SK-N-SH (cell line): ENCODE results near the gene IFT172. TPM values are rescaled to one million over a fixed set of nuclear protein-coding genes. Genes with fewer than 3 reads are reported as not detected.
A peak's percentile ranks its signal among the peaks of the same experiment; 100 is the strongest.

Source experiments
- CTCF ChIA-PET: fragments of 300-600, 350-600 bp; formaldehyde crosslinking; extraction: SDS; loops from one replicate; lab custom pipeline; 2021; lab: Yijun Ruan, JAX
- POLR2A ChIA-PET: fragments of 350-600 bp; sonication (Branson Sonifier 250); formaldehyde crosslinking; extraction: SDS; loops from one replicate; lab custom pipeline; 2020; ENCODE audit warnings: antibody characterized with exemption, inconsistent platforms; lab: Yijun Ruan, JAX
- DNase-seq: peaks from one replicate; pipeline ENCODE4 v3.0.0; 2012
- H2AFZ ChIP-seq: fragments of 200-600 bp; sonication (generic); 2 replicates; pipeline ENCODE4 v1.8.1; 2016; ENCODE audit warnings: antibody characterized with exemption, mild to moderate bottlenecking, low read depth
- H3F3A ChIP-seq: fragments of 200-600 bp; sonication (generic); replicated peaks from 2 replicates; pipeline ENCODE3; 2016; ENCODE audit warnings: antibody characterized with exemption, mild to moderate bottlenecking; ENCODE audit not compliant: insufficient read depth
- H3K27ac ChIP-seq, 2 experiments: fragments of 200-500 bp in 1 of 2; fragments of 200-600 bp in 1 of 2; sonication (Bioruptor generic) in 1 of 2; sonication (generic), shearing (Covaris generic) in 1 of 2; 2 replicates each; pipeline versions ENCODE4 v1.5.1 to v1.6.1; 2014 to 2016; ENCODE audit warnings: low read depth in 2 of 2, inconsistent platforms in 1 of 2, low read length in 1 of 2, mild to moderate bottlenecking in 1 of 2, mixed read lengths in 1 of 2
- H3K27me3 ChIP-seq: fragments of 200-600 bp; sonication (generic), shearing (Covaris generic); 2 replicates; pipeline ENCODE4 v1.6.1; 2016; ENCODE audit warnings: mixed run types; ENCODE audit not compliant: insufficient read depth
- H3K36me3 ChIP-seq, 2 experiments: fragments of 200-500 bp in 1 of 2; fragments of 200-600 bp in 1 of 2; sonication (Bioruptor generic) in 1 of 2; sonication (generic) in 1 of 2; replicated peaks in 1 of 2; 2 replicates each; pipeline versions ENCODE3 to v1.5.1; 2014 to 2016; ENCODE audit warnings: low read length in 1 of 2, mild to moderate bottlenecking in 1 of 2; ENCODE audit not compliant: insufficient read depth in 2 of 2, control insufficient read depth in 1 of 2
- H3K4me1 ChIP-seq, 2 experiments: fragments of 200-500 bp in 1 of 2; fragments of 200-600 bp in 1 of 2; sonication (Bioruptor generic) in 1 of 2; sonication (generic), shearing (Covaris generic) in 1 of 2; 2 replicates each; pipeline versions ENCODE4 v1.5.1 to v1.6.1; 2014 to 2016; ENCODE audit warnings: low read depth in 1 of 2, low read length in 1 of 2, mixed run types in 1 of 2; ENCODE audit not compliant: insufficient read depth in 2 of 2, control insufficient read depth in 1 of 2
- H3K4me2 ChIP-seq: fragments of 200-600 bp; sonication (generic), shearing (Covaris generic); 2 replicates; pipeline ENCODE4 v1.6.1; 2017; ENCODE audit warnings: mixed run types
- H3K4me3 ChIP-seq, 2 experiments: fragments of 200-500 bp in 1 of 2; fragments of 200-600 bp in 1 of 2; sonication (Bioruptor generic) in 1 of 2; sonication (generic), shearing (Covaris generic) in 1 of 2; 2 replicates each; pipeline versions ENCODE4 v1.5.1 to v1.8.1; 2014 to 2016; ENCODE audit warnings: low read depth in 2 of 2, inconsistent platforms in 1 of 2, low read length in 1 of 2, mild to moderate bottlenecking in 1 of 2, mixed read lengths in 1 of 2, moderate library complexity in 1 of 2
- H3K79me2 ChIP-seq: fragments of 200-600 bp; sonication (generic); 2 replicates; pipeline ENCODE4 v1.8.1; 2017; ENCODE audit warnings: mild to moderate bottlenecking; ENCODE audit not compliant: insufficient read depth
- H3K9ac ChIP-seq: fragments of 200-600 bp; sonication (generic); 2 replicates; pipeline ENCODE4 v1.6.1; 2017; ENCODE audit warnings: mixed run types
- H3K9me2 ChIP-seq: fragments of 200-600 bp; sonication (generic); 2 replicates; pipeline ENCODE4 v1.6.1; 2017; ENCODE audit warnings: mixed run types
- H3K9me3 ChIP-seq: fragments of 200-600 bp; sonication (generic); 2 replicates; pipeline ENCODE4 v1.6.1; 2017; ENCODE audit warnings: mixed run types, mild to moderate bottlenecking, moderate library complexity
- H4K20me1 ChIP-seq: fragments of 200-600 bp; sonication (generic); 2 replicates; pipeline ENCODE4 v1.6.1; 2017; ENCODE audit warnings: mild to moderate bottlenecking, mixed run types; ENCODE audit not compliant: insufficient read depth
- CTCF ChIP-seq: fragments of 200-600 bp; sonication (generic); IDR thresholded peaks from 2 replicates; pipeline ENCODE4 v1.6.1; 2017; ENCODE audit warnings: antibody characterized with exemption, mild to moderate bottlenecking, moderate library complexity
- ELF1 ChIP-seq: IDR thresholded peaks from 2 replicates; pipeline ENCODE4 v1.4.0; 2012
- EP300 ChIP-seq, 2 experiments: IDR thresholded peaks; 2 replicates each; pipeline versions ENCODE4 v1.4.0 to v1.6.1; 2012; ENCODE audit warnings: borderline replicate concordance in 1 of 2, low read depth in 1 of 2, low read length in 1 of 2
- FOXJ3 ChIP-seq: sonication (generic); formaldehyde crosslinking; IDR thresholded peaks from 2 replicates; pipeline ENCODE4 v1.5.1; 2020; ENCODE audit warnings: mild to moderate bottlenecking, missing genetic modification reagents
- GATA2 ChIP-seq: sonication (generic); formaldehyde crosslinking; IDR thresholded peaks from 2 replicates; pipeline ENCODE4 v1.5.0; 2020; ENCODE audit warnings: mild to moderate bottlenecking, missing genetic modification reagents
- IRF3 ChIP-seq: fragments of 150-350 bp; IDR thresholded peaks from 2 replicates; pipeline ENCODE4 v1.6.1; 2016; ENCODE audit warnings: mild to moderate bottlenecking, low read depth, low read length
- MAX ChIP-seq: IDR thresholded peaks from 2 replicates; pipeline ENCODE4 v1.4.0; 2012; ENCODE audit warnings: low read depth
- MEF2A ChIP-seq: IDR thresholded peaks from 2 replicates; pipeline ENCODE4 v1.4.0; 2012; ENCODE audit warnings: low read depth, borderline replicate concordance
- POLR2AphosphoS5 ChIP-seq: IDR thresholded peaks from 2 replicates; pipeline ENCODE4 v1.6.1; 2012; ENCODE audit warnings: low read depth, low read length
- RAD21 ChIP-seq: IDR thresholded peaks from 2 replicates; pipeline ENCODE4 v1.6.1; 2012; ENCODE audit warnings: mild to moderate bottlenecking, low read length
- RXRA ChIP-seq: IDR thresholded peaks from 2 replicates; pipeline ENCODE4 v1.4.0; 2012; ENCODE audit warnings: low read depth, mild to moderate bottlenecking, borderline replicate concordance
- USF2 ChIP-seq: fragments of 150-350 bp; IDR thresholded peaks from 2 replicates; pipeline ENCODE4 v1.6.1; 2017; ENCODE audit warnings: antibody characterized with exemption, low read length, low read depth, borderline replicate concordance
- WGBS: methylation state at CpG from one replicate; pipeline ENCODE4 v1.1.6; 2017; ENCODE audit warnings: low lambda C conversion rate; 5-methylcytosine and 5-hydroxymethylcytosine counted together
- polyA plus RNA-seq, 3 experiments: library from polyadenylated mRNA; depleted of rRNA; stranded (reverse); fragments of >200 nt; gene quantifications; 2 replicates each; pipeline ENCODE4 v1.2.3, GENCODE V29; 2012

IFT172 gene
- polyA plus RNA-seq, 1 of the 3 experiments (the other 2 are of a cell fraction): 31.3 TPM

- DNase-seq: no peak
- Histone ChIP-seq H2AFZ (peak within 1 kb of the TSS; percentile 100), H3K9me3 (no peaks in the 10 kb centered on the region), H4K20me1 (no peaks in the 10 kb centered on the region), H3K4me1 (peaks cover 7 to 11% of the 10 kb centered on the region in 2 experiments), H3K36me3 (peaks cover 0 to 5% of the 10 kb centered on the region in 2 experiments), H3K27ac (no peak within 1 kb of the TSS), H3K4me3 (peak within 1 kb of the TSS; percentile 81 to 85), H3K4me2 (peak within 1 kb of the TSS; percentile 94), H3F3A (peaks cover 5% of the 10 kb centered on the region), H3K9ac (peak within 1 kb of the TSS; percentile 81; the same call in 1 of the 2 replicates), H3K79me2 (no peaks in the 10 kb centered on the region), H3K9me2 (no peaks in the 10 kb centered on the region), H3K27me3 (no peaks in the 10 kb centered on the region)
- ChIA-PET CTCF (interaction anchor here (1.7 to 2.6 kb wide), 2 partner anchors 11 to 187 kb away, joined by 5 to 13 read pairs; no protein-coding TSS in a partner anchor), POLR2A (no interaction called here)
- WGBS: 83% methylated on average over 12 of the region's 12 CpGs
- TF ChIP-seq ELF1 (no peak), MEF2A (no peak), USF2 (no peak), IRF3 (no peak), POLR2AphosphoS5 (no peak), CTCF (no peak), RAD21 (no peak), GATA2 (CRISPR knock-in tag) (no peak), FOXJ3 (no peak), RXRA (no peak), MAX (no peak), EP300 (IDR thresholded peaks at IDR 0.05; ENCODE audit: borderline replicate concordance in 1 of 2, low read depth in 1 of 2, low read length in 1 of 2) (no peak)
Observed at GRCh38 chr2:27496357-27497287, 7.1 kb upstream of the IFT172 start, which contains the start of gene GCKR. Gene GCKR, plus strand, starts transcription at chr2:27496839. Its CDS starts 66 bp downstream, at chr2:27496905.
